DMS53 treated with DMSO at 0.1 percent for 48 hours (cell line): ENCODE measurements around the gene KRTAP4-11.
"Not testable (repeated sequence)": the region's sequence is repeated elsewhere in the genome, so short reads cannot be mapped to it uniquely, and the experiment has no call there.

ENCODE experiments used
- DNase-seq: peaks from one replicate; lab custom pipeline; 2025; ENCODE audit not compliant: unreplicated experiment; lab: John Stamatoyannopoulos, UW

The KRTAP4-11 gene

GRCh38 chr17:41088760-41089352 lies 29.3 kb downstream of the KRTAP4-11 start:
- not testable (repeated sequence) for DNase-seq

GRCh38 chr17:41084100-41084856 lies 33.9 kb downstream of the KRTAP4-11 start, which contains the start of gene KRTAP4-7:
Gene KRTAP4-7 (plus strand): TSS chr17:41084150. CDS start chr17:41084207, 57 bp downstream.
- DNase-seq: not testable (repeated sequence)

GRCh38 chr17:41083427-41083826 lies 34.7 kb downstream of the KRTAP4-11 start:
- not testable (repeated sequence) for DNase-seq

- DNase-seq: no peak
These were observed 35.5 kb downstream of the KRTAP4-11 start for GRCh38 chr17:41082626-41083025.

GRCh38 chr17:41076788-41077187 lies 41.4 kb downstream of the KRTAP4-11 start:
- DNase-seq: no peak

- no peak for DNase-seq
These were observed 44.5 kb downstream of the KRTAP4-11 start for GRCh38 chr17:41073676-41074075.

GRCh38 chr17:41071606-41072360 lies 46.4 kb downstream of the KRTAP4-11 start:
- DNase-seq: peak; percentile 6

GRCh38 chr17:41069031-41069430 lies 49.1 kb downstream of the KRTAP4-11 start:
- DNase-seq: no peak

GRCh38 chr17:41067281-41067680 lies 50.9 kb downstream of the KRTAP4-11 start:
- no peak for DNase-seq
